ENCODE measurements around the gene C4orf36.
A peak's percentile ranks its signal among the peaks of the same experiment; 100 is the strongest.

C4orf36 gene

GRCh38 chr4:86894455-86894854 lies 2.2 kb upstream of the C4orf36 start:
- no peak overlapping the region for H2BK120ac ChIP-seq (ENCODE audit: low read depth, low read length)
- H3K4me2 ChIP-seq (ENCODE audit: low read length, poor library complexity, severe bottlenecking) = no peak overlapping the region
- no peak overlapping the region for H2AK5ac ChIP-seq (ENCODE audit: low read length, severe bottlenecking)
- no peaks in the 10 kb centered on the region for H3K9me3 ChIP-seq (ENCODE audit: control insufficient read depth, low read length)
- no peak overlapping the region for H4K91ac ChIP-seq (ENCODE audit: low read length)
- no peak overlapping the region for H3K23ac ChIP-seq (ENCODE audit: low read length in 2 of 2)
- no peak overlapping the region for H2BK5ac ChIP-seq (ENCODE audit: low read depth, low read length, poor library complexity, severe bottlenecking)
- H4K8ac ChIP-seq (ENCODE audit: low read length) = no peak overlapping the region
- H3K18ac ChIP-seq (ENCODE audit: low read depth in 1 of 2, low read length in 2 of 2) = no peak overlapping the region
- no peaks in the 10 kb centered on the region for H3K79me1 ChIP-seq (replicated peaks; ENCODE audit: low read length, poor library complexity, severe bottlenecking)
- no peaks in the 10 kb centered on the region for H3K36me3 ChIP-seq (ENCODE audit: control insufficient read depth in 1 of 2, insufficient read depth in 2 of 2, low read depth in 1 of 2, low read length in 2 of 2)
- no peak for DNase-seq
- no peak overlapping the region for H2BK15ac ChIP-seq (ENCODE audit: low read depth, poor library complexity, severe bottlenecking)
- no peak overlapping the region for H3K4me3 ChIP-seq (ENCODE audit: insufficient read depth in 1 of 2, low read depth in 1 of 2, low read length in 2 of 2)
- peaks cover 8% of the 10 kb centered on the region for H3K4me1 ChIP-seq (ENCODE audit: control insufficient read depth, insufficient read depth, low read depth, low read length)
- H2BK12ac ChIP-seq (ENCODE audit: low read length in 2 of 2) = no peak overlapping the region
- no peaks in the 10 kb centered on the region for H3K27me3 ChIP-seq (ENCODE audit: control insufficient read depth in 1 of 2, insufficient read depth in 1 of 2, low read length in 2 of 2)
- no peak overlapping the region for H3K4ac ChIP-seq (ENCODE audit: low read depth in 1 of 2, low read length in 2 of 2)
- no peak overlapping the region for H2AFZ ChIP-seq (ENCODE audit: low read depth, low read length)
- no peak overlapping the region for H3K9ac ChIP-seq (ENCODE audit: low read length)
- H3K14ac ChIP-seq (ENCODE audit: low read length in 2 of 2) = no peak overlapping the region
- no peak overlapping the region for H3K27ac ChIP-seq (ENCODE audit: low read length, poor library complexity, severe bottlenecking)

DNA sequence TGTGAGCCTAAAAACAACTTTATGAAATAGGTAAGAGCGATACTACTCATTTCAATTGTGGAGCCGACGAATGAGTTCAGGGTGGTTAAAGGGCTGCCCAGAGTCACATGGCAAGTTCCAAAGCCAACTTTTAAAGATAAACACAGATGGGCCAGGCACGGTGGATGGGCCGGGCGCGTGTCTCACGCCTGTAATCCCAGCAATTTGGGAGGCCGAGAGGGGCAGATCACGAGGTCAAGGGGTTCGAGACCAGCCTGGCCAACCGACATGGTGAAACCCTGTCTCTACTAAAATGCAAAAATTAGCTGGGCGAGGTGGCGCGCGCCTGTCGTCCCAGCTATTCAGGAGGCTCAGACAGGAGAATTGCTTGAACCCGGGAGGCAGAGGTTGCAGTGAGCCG lies 914 bp upstream of the C4orf36 start:
- DNase-seq = no peak
- WGBS = 98% methylated on average over 19 of the region's 19 CpGs
- no peak overlapping the region for H2AFZ ChIP-seq (ENCODE audit: low read depth, low read length)
- H4K91ac ChIP-seq (ENCODE audit: low read length) = no peak overlapping the region
- H2AK5ac ChIP-seq (ENCODE audit: low read length, severe bottlenecking) = peak overlapping the region; percentile 4
- no peak overlapping the region for H2BK15ac ChIP-seq (ENCODE audit: low read depth, poor library complexity, severe bottlenecking)
- peaks cover 8% of the 10 kb centered on the region for H3K4me1 ChIP-seq (ENCODE audit: control insufficient read depth, insufficient read depth, low read depth, low read length)
- H3K4ac ChIP-seq (ENCODE audit: low read depth in 1 of 2, low read length in 2 of 2) = no peak overlapping the region
- no peak overlapping the region for H3K4me2 ChIP-seq (ENCODE audit: low read length, poor library complexity, severe bottlenecking)
- no peak overlapping the region for H3K27ac ChIP-seq (ENCODE audit: low read length, poor library complexity, severe bottlenecking)
- H3K4me3 ChIP-seq (ENCODE audit: insufficient read depth in 1 of 2, low read depth in 1 of 2, low read length in 2 of 2) = peak overlapping the region in 1 of 2 experiments; percentile 82
- H3K18ac ChIP-seq (ENCODE audit: low read depth in 1 of 2, low read length in 2 of 2) = no peak overlapping the region
- H3K9me3 ChIP-seq (ENCODE audit: control insufficient read depth, low read length) = no peaks in the 10 kb centered on the region
- H3K36me3 ChIP-seq (ENCODE audit: control insufficient read depth in 1 of 2, insufficient read depth in 2 of 2, low read depth in 1 of 2, low read length in 2 of 2) = no peaks in the 10 kb centered on the region
- H3K9ac ChIP-seq (ENCODE audit: low read length) = no peak overlapping the region
- H3K27me3 ChIP-seq (ENCODE audit: control insufficient read depth in 1 of 2, insufficient read depth in 1 of 2, low read length in 2 of 2) = no peaks in the 10 kb centered on the region
- H2BK5ac ChIP-seq (ENCODE audit: low read depth, low read length, poor library complexity, severe bottlenecking) = no peak overlapping the region
- no peaks in the 10 kb centered on the region for H3K79me1 ChIP-seq (replicated peaks; ENCODE audit: low read length, poor library complexity, severe bottlenecking)
- no peak overlapping the region for H3K14ac ChIP-seq (ENCODE audit: low read length in 2 of 2)
- H2BK120ac ChIP-seq (ENCODE audit: low read depth, low read length) = no peak overlapping the region
- no peak overlapping the region for H2BK12ac ChIP-seq (ENCODE audit: low read length in 2 of 2)
- no peak overlapping the region for H4K8ac ChIP-seq (ENCODE audit: low read length)
- no peak overlapping the region for H3K23ac ChIP-seq (ENCODE audit: low read length in 2 of 2)

GRCh38 chr4:86892636-86892960 lies 376 bp upstream of the C4orf36 start:
- Histone ChIP-seq H4K8ac (ENCODE audit: low read length) (no peak overlapping the region), H3K27ac (ENCODE audit: low read length, poor library complexity, severe bottlenecking) (no peak overlapping the region), H2BK15ac (ENCODE audit: low read depth, poor library complexity, severe bottlenecking) (no peak overlapping the region), H3K4me1 (ENCODE audit: control insufficient read depth, insufficient read depth, low read depth, low read length) (peaks cover 8% of the 10 kb centered on the region), H3K9ac (ENCODE audit: low read length) (peak overlapping the region; percentile 86), H3K79me1 (replicated peaks; ENCODE audit: low read length, poor library complexity, severe bottlenecking) (no peaks in the 10 kb centered on the region), H3K4me3 (ENCODE audit: insufficient read depth in 1 of 2, low read depth in 1 of 2, low read length in 2 of 2) (peak overlapping the region; percentile 82 to 85), H3K18ac (ENCODE audit: low read depth in 1 of 2, low read length in 2 of 2) (peak overlapping the region; percentile 5 to 72), H4K91ac (ENCODE audit: low read length) (no peak overlapping the region), H2BK120ac (ENCODE audit: low read depth, low read length) (no peak overlapping the region), H3K9me3 (ENCODE audit: control insufficient read depth, low read length) (no peaks in the 10 kb centered on the region), H3K14ac (ENCODE audit: low read length in 2 of 2) (no peak overlapping the region), H2AK5ac (ENCODE audit: low read length, severe bottlenecking) (no peak overlapping the region), H3K36me3 (ENCODE audit: control insufficient read depth in 1 of 2, insufficient read depth in 2 of 2, low read depth in 1 of 2, low read length in 2 of 2) (peaks cover 0 to under 1% of the 10 kb centered on the region in 2 experiments), H2BK5ac (ENCODE audit: low read depth, low read length, poor library complexity, severe bottlenecking) (peak overlapping the region; percentile 3), H3K27me3 (ENCODE audit: control insufficient read depth in 1 of 2, insufficient read depth in 1 of 2, low read length in 2 of 2) (no peaks in the 10 kb centered on the region), H3K4me2 (ENCODE audit: low read length, poor library complexity, severe bottlenecking) (peak overlapping the region; percentile 97), H2AFZ (ENCODE audit: low read depth, low read length) (peak overlapping the region; percentile 91), H2BK12ac (ENCODE audit: low read length in 2 of 2) (no peak overlapping the region), H3K4ac (ENCODE audit: low read depth in 1 of 2, low read length in 2 of 2) (peak overlapping the region in 1 of 2 experiments; percentile 68), H3K23ac (ENCODE audit: low read length in 2 of 2) (peak overlapping the region in 1 of 2 experiments; percentile 83)
- DNase-seq = no peak
- WGBS = 29% methylated on average over 9 of the region's 13 CpGs

GRCh38 chr4:86890790-86891189 lies 1.4 kb downstream of the C4orf36 start:
- Histone ChIP-seq H3K18ac (ENCODE audit: low read depth in 1 of 2, low read length in 2 of 2) (no peak overlapping the region), H2BK5ac (ENCODE audit: low read depth, low read length, poor library complexity, severe bottlenecking) (no peak overlapping the region), H3K23ac (ENCODE audit: low read length in 2 of 2) (no peak overlapping the region), H2BK12ac (ENCODE audit: low read length in 2 of 2) (no peak overlapping the region), H2BK120ac (ENCODE audit: low read depth, low read length) (no peak overlapping the region), H3K14ac (ENCODE audit: low read length in 2 of 2) (no peak overlapping the region), H2AK5ac (ENCODE audit: low read length, severe bottlenecking) (no peak overlapping the region), H3K36me3 (ENCODE audit: control insufficient read depth in 1 of 2, insufficient read depth in 2 of 2, low read depth in 1 of 2, low read length in 2 of 2) (peaks cover 0 to 3% of the 10 kb centered on the region in 2 experiments), H3K79me1 (replicated peaks; ENCODE audit: low read length, poor library complexity, severe bottlenecking) (no peaks in the 10 kb centered on the region), H2AFZ (ENCODE audit: low read depth, low read length) (no peak overlapping the region), H3K27ac (ENCODE audit: low read length, poor library complexity, severe bottlenecking) (no peak overlapping the region), H3K9me3 (ENCODE audit: control insufficient read depth, low read length) (no peaks in the 10 kb centered on the region), H3K4me3 (ENCODE audit: insufficient read depth in 1 of 2, low read depth in 1 of 2, low read length in 2 of 2) (no peak overlapping the region), H2BK15ac (ENCODE audit: low read depth, poor library complexity, severe bottlenecking) (no peak overlapping the region), H3K27me3 (ENCODE audit: control insufficient read depth in 1 of 2, insufficient read depth in 1 of 2, low read length in 2 of 2) (no peaks in the 10 kb centered on the region), H3K4ac (ENCODE audit: low read depth in 1 of 2, low read length in 2 of 2) (no peak overlapping the region), H4K91ac (ENCODE audit: low read length) (no peak overlapping the region), H3K4me1 (ENCODE audit: control insufficient read depth, insufficient read depth, low read depth, low read length) (peaks cover 8% of the 10 kb centered on the region), H3K9ac (ENCODE audit: low read length) (no peak overlapping the region), H3K4me2 (ENCODE audit: low read length, poor library complexity, severe bottlenecking) (no peak overlapping the region), H4K8ac (ENCODE audit: low read length) (no peak overlapping the region)
- WGBS = 91% methylated on average over 6 of the region's 7 CpGs
- no peak for DNase-seq

Data from mesenchymal stem cell (in vitro differentiated cells and primary cell).